ENCODE measurements around the gene NUTM2G.
"Not testable (repeated sequence)": the region's sequence is repeated elsewhere in the genome, so short reads cannot be mapped to it uniquely, and the experiment has no call there.

DNA sequence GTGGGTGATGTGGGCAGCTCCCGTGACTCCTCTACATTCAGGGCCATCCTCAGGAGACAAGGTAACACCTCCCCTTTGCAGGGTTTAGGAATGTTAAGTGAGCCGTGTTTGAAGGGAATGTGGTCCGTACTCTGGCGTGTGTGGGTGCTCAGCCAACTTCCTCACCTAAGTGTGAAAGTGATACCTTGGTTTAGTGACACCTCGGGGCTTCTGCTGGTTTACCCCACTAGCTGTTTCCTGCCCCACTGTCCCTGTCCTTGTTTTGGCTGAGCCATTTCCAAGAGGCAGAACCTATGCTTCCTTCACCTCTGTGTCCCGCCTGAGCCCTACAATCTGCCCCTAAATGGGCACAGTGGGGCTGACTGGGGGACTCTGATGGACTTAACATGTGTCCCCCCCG, 12.3 kb downstream of the NUTM2G start:
- not testable (repeated sequence) for TF ChIP-seq RAD21 (IDR thresholded peaks at IDR 0.05; ENCODE audit: low read length); POLR2A (IDR thresholded peaks at IDR 0.05; ENCODE audit: low read depth, low read length); MAFK (IDR thresholded peaks at IDR 0.05; ENCODE audit: low read depth, low read length); CEBPB (IDR thresholded peaks at IDR 0.05; ENCODE audit: low read depth, low read length); RFX5 (IDR thresholded peaks at IDR 0.05; ENCODE audit: low read depth, low read length)
- TF ChIP-seq, protein P1, sequence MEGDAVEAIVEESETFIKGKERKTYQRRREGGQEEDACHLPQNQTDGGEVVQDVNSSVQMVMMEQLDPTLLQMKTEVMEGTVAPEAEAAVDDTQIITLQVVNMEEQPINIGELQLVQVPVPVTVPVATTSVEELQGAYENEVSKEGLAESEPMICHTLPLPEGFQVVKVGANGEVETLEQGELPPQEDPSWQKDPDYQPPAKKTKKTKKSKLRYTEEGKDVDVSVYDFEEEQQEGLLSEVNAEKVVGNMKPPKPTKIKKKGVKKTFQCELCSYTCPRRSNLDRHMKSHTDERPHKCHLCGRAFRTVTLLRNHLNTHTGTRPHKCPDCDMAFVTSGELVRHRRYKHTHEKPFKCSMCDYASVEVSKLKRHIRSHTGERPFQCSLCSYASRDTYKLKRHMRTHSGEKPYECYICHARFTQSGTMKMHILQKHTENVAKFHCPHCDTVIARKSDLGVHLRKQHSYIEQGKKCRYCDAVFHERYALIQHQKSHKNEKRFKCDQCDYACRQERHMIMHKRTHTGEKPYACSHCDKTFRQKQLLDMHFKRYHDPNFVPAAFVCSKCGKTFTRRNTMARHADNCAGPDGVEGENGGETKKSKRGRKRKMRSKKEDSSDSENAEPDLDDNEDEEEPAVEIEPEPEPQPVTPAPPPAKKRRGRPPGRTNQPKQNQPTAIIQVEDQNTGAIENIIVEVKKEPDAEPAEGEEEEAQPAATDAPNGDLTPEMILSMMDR (conservative IDR thresholded peaks at IDR 0.05; ENCODE audit: low read depth, low read length): not testable (repeated sequence)
- TF ChIP-seq, protein P2, sequence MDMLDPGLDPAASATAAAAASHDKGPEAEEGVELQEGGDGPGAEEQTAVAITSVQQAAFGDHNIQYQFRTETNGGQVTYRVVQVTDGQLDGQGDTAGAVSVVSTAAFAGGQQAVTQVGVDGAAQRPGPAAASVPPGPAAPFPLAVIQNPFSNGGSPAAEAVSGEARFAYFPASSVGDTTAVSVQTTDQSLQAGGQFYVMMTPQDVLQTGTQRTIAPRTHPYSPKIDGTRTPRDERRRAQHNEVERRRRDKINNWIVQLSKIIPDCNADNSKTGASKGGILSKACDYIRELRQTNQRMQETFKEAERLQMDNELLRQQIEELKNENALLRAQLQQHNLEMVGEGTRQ (IDR thresholded peaks at IDR 0.05; ENCODE audit: low read depth, low read length): not testable (repeated sequence)
